Measurements from ENCODE around the gene WWOX.

DNA sequence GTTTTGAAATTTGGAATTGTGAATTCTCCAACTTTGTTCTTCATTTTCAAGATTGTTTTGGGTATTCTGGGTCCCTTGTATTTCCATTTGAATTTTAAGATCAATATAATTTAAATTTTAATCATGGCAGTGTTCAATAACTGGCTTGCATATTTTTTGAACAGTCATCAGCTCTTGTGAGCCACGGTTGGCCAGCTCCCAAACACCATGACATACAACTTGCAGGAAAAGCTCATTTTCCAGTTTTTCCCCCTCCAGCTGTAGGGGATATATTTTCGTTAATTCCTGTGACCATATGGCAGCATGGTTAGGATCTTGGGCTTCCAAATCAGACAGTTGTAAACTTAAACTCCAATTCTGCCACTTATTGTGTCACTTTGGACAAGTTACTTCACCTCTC, 690.1 kb downstream of the WWOX start:
- no peak for TF ChIP-seq TCF4 (CRISPR knock-in tag; IDR thresholded peaks at IDR 0.05; ENCODE audit: borderline replicate concordance)
- no peak for TF ChIP-seq PPARA (CRISPR knock-in tag; IDR thresholded peaks at IDR 0.05; ENCODE audit: borderline replicate concordance)
- TF ChIP-seq, protein P1, sequence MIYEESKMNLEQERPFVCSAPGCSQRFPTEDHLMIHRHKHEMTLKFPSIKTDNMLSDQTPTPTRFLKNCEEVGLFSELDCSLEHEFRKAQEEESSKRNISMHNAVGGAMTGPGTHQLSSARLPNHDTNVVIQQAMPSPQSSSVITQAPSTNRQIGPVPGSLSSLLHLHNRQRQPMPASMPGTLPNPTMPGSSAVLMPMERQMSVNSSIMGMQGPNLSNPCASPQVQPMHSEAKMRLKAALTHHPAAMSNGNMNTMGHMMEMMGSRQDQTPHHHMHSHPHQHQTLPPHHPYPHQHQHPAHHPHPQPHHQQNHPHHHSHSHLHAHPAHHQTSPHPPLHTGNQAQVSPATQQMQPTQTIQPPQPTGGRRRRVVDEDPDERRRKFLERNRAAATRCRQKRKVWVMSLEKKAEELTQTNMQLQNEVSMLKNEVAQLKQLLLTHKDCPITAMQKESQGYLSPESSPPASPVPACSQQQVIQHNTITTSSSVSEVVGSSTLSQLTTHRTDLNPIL (CRISPR knock-in tag; IDR thresholded peaks at IDR 0.05; ENCODE audit: low read depth): no peak

All from SK-N-SH treated with all-trans-retinoic acid at 6 μM for 48 hours (cell line).